Thoracic aorta (tissue), 2 donors: ENCODE measurements around the gene FRMD5. TPM values are rescaled to one million over a fixed set of nuclear protein-coding genes. Genes with fewer than 3 reads are reported as not detected.

Source experiments
- ATAC-seq: fragments of 150-250 bp; one replicate; pipeline ENCODE4 v1.8.0; 2017; ENCODE audit warnings: low read depth; ENCODE audit not compliant: insufficient number of reproducible peaks, low FRiP score
- DNase-seq: peaks from one replicate; pipeline ENCODE4 v3.0.0-alpha.2; 2020; ENCODE audit warnings: low spot score
- H3K27ac ChIP-seq, 2 donors: fragments of 200-600 bp; sonication (generic); 1 replicate in 1 of 2; 2 replicates in 1 of 2; pipeline ENCODE4 v1.5.1; 2016; ENCODE audit warnings: mild to moderate bottlenecking in 2 of 2, moderate library complexity in 2 of 2
- H3K27me3 ChIP-seq: fragments of 200-600 bp; sonication (generic); replicated peaks from 2 replicates; pipeline ENCODE4 v1.6.0; 2016; ENCODE audit warnings: mild to moderate bottlenecking; ENCODE audit not compliant: insufficient read depth
- H3K36me3 ChIP-seq: fragments of 200-600 bp; sonication (generic); one replicate; pipeline ENCODE4 v1.5.1; 2016
- H3K4me1 ChIP-seq, 2 donors: fragments of 200-600 bp; sonication (generic); 1 replicate in 1 of 2; 2 replicates in 1 of 2; pipeline versions ENCODE4 v1.5.1 to v1.6.0; 2016; ENCODE audit warnings: low read depth in 2 of 2, mild to moderate bottlenecking in 1 of 2; ENCODE audit not compliant: control insufficient read depth in 1 of 2
- H3K4me3 ChIP-seq: fragments of 200-600 bp; sonication (generic); 2 replicates; pipeline ENCODE4 v1.5.1; 2016; ENCODE audit warnings: mild to moderate bottlenecking
- H3K9me3 ChIP-seq: fragments of 200-600 bp; sonication (generic); 2 replicates; pipeline ENCODE4 v1.5.1; 2016
- total RNA-seq, 2 donors: library from RNA; depleted of rRNA; stranded (reverse); fragments of >200 nt; gene quantifications; one replicate each; pipeline versions ENCODE4 v1.1.0 to v1.2.3, GENCODE V29; 2016
- TF ChIP-seq, protein P1 (sequence below): fragments of 200-600 bp; sonication (generic); IDR thresholded peaks from one replicate; pipeline ENCODE4 v1.5.1; 2019; ENCODE audit warnings: antibody characterized with exemption

FRMD5 gene
- total RNA-seq, 2 donors from 2014 or later = 0.27 TPM; not detected in 1

DNA sequence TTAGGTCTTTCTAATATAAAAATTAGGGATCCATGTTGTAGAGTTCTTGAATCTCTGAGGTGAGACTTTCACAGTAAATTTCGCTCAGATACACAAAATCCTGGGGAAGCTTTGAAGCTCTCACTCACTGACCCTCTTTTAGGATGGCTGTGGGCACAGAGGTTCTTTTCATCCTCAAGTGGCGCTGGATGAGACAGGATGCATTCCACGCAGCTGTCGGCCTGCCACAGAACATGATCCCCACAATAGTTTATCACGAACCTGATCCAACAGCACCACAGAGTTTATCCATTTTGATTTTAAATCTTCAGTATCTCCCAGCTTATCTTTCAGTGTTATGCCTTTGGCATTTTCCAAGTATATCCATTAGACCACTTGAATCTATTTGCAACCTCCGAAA lies 276.4 kb downstream of the FRMD5 start:
- Histone ChIP-seq H3K9me3 (no peaks in the 10 kb centered on the region), H3K27ac (no peak overlapping the region), H3K36me3 (no peaks in the 10 kb centered on the region), H3K4me1 (peaks cover 11 to 21% of the 10 kb centered on the region in 2 donors), H3K27me3 (no peaks in the 10 kb centered on the region), H3K4me3 (no peak overlapping the region)
- TF ChIP-seq, protein P1, sequence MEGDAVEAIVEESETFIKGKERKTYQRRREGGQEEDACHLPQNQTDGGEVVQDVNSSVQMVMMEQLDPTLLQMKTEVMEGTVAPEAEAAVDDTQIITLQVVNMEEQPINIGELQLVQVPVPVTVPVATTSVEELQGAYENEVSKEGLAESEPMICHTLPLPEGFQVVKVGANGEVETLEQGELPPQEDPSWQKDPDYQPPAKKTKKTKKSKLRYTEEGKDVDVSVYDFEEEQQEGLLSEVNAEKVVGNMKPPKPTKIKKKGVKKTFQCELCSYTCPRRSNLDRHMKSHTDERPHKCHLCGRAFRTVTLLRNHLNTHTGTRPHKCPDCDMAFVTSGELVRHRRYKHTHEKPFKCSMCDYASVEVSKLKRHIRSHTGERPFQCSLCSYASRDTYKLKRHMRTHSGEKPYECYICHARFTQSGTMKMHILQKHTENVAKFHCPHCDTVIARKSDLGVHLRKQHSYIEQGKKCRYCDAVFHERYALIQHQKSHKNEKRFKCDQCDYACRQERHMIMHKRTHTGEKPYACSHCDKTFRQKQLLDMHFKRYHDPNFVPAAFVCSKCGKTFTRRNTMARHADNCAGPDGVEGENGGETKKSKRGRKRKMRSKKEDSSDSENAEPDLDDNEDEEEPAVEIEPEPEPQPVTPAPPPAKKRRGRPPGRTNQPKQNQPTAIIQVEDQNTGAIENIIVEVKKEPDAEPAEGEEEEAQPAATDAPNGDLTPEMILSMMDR = no peak
- DNase-seq = no peak
- no peak for ATAC-seq

- TF ChIP-seq, protein P1 = no peak
- Histone ChIP-seq H3K4me3 (no peak overlapping the region), H3K27ac (no peak overlapping the region), H3K4me1 (peaks cover 25 to 31% of the 10 kb centered on the region in 2 donors), H3K27me3 (no peaks in the 10 kb centered on the region), H3K36me3 (no peaks in the 10 kb centered on the region), H3K9me3 (no peaks in the 10 kb centered on the region)
- DNase-seq (no peak), ATAC-seq (no peak)
Measured at GRCh38 chr15:43916326-43916660, 278.8 kb downstream of the FRMD5 start.

DNA sequence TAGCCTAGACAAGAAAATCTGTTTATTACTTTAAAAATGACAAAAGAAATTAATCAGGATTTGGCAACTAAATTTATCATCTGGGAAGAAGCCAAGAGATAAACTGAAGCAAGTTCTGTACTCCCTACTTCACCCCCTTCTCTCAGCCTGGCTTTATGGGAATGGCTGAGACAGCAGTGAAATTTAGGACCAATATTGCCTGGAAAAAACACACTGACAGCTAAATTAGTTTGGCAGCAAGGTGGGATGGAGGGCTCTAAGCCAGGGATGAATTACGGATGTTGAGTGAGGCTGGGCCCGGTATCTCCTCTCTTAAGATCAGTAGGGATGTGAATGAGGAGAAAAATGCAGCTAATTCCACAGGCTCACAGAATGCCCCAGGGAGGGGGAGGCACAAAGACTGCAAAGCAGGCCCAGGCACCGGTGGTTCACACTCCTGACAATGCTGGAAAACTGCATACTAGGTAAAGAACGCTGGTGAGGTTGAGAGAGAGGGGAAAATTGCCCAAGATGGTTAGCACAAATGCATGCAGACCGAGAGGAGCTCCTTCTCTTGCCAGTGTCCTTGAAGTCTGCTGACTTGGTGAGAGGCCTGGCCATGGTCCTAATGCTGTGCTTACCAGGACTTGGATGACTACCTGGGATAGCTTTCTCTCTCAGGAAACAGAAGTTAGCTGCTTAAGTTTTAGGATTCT lies 279.3 kb downstream of the FRMD5 start:
- Histone ChIP-seq H3K4me1 (peaks cover 25 to 31% of the 10 kb centered on the region in 2 donors), H3K9me3 (no peaks in the 10 kb centered on the region), H3K27me3 (no peaks in the 10 kb centered on the region), H3K4me3 (no peak overlapping the region), H3K36me3 (no peaks in the 10 kb centered on the region), H3K27ac (no peak overlapping the region)
- TF ChIP-seq, protein P1 = no peak
- ATAC-seq (no peak), DNase-seq (no peak)

- Histone ChIP-seq H3K27me3 (no peaks in the 10 kb centered on the region), H3K36me3 (no peaks in the 10 kb centered on the region), H3K27ac (peak overlapping the region; percentile 26 to 68), H3K4me3 (no peak overlapping the region), H3K4me1 (peaks cover 16% of the 10 kb centered on the region in 2 donors), H3K9me3 (no peaks in the 10 kb centered on the region)
- DNase-seq = no peak
- ATAC-seq = no peak
- TF ChIP-seq, protein P1 = no peak
Measured at GRCh38 chr15:43913941-43914340, 281.1 kb downstream of the FRMD5 start.

DNA sequence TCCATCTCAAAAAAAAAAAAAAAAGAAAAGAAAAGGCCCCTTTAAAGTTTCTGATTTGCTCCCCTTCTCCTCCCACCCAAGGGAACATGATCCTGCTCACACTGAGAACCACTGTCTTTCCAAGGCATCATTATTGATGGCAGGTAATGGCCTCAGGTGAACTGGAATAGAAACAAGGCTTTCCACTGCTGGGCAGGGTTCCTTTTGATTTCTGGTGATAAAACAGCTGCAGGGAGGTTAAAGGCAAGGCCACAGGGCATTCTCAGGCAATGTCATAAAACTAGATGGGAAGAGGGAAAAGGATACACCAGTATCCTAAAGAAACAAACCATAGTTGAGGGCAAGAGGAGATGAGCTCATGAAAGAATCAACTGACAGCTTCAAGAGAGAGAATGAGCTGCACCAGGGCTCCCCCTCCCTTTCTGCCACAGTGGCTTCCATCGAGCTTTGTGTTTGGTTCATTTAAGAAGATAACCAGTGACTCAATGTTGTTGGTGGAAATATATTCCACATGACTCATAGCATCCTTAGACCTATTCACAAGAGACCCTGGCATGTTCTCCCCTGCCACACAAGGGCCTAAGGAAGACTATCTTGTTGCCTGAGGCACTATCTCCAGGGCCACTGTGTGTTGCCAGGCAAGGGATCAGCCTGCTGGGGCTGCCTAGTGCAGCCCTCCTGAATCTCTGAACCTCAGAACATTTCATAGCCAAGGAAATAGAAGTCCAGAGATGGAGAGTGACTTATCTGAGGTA lies 281.9 kb downstream of the FRMD5 start:
- Histone ChIP-seq H3K4me3 (no peak overlapping the region), H3K36me3 (no peaks in the 10 kb centered on the region), H3K4me1 (peaks cover 16% of the 10 kb centered on the region in 2 donors), H3K27ac (peak overlapping the region; percentile 39 to 68), H3K9me3 (no peaks in the 10 kb centered on the region), H3K27me3 (no peaks in the 10 kb centered on the region)
- ATAC-seq (peak; percentile 71), DNase-seq (no peak)
- TF ChIP-seq, protein P1 = no peak
